ENCODE measurements around the gene IDUA. TPM values are rescaled to one million over a fixed set of nuclear protein-coding genes. Genes with fewer than 3 reads are reported as not detected.

Gene IDUA
- total RNA-seq, 1 donor from 2014 or later: 1.0 TPM

DNA sequence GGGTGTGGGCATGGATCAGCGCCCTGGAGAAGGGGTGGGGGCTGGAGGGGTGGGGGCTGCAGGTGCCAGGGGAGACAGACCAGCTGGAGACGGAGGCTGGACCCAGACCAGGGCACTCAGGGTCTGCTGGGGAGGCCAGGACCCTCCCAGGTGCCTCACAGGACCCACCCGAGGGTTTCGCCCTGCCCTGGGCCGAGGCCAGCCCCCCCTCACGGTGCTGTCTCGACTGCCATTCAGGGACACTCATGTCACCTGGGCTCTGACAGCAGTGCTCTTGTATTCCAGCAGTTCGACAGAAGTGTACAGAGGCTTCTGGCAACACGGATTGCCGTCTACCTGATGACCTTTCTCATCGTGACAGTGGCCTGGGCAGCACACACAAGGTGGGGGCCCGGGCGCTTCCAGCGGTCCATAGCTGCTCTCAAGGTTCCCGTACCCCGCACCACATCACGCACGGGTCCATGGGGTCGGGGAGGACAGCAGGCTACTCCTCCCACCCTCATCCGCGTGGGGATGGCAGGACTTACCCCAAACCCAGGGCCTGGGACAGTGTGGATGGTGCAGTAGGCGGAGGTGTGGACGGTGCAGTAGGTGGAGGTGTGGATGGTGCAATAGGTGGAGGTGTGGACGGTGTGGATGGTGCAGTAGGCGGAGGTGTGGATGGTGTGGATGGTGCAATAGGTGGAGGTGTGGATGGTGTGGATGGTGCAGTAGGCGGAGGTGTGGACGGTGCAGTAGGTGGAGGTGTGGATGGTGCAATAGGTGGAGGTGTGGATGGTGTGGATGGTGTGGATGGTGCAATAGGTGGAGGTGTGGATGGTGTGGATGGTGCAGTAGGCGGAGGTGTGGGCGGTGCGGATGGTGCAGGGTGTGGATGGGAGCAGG, 36.5 kb upstream of the IDUA start:
- Histone ChIP-seq H3K4me1 (ENCODE audit: control insufficient read depth in 3 of 3, insufficient read depth in 3 of 3, low read length in 3 of 3) (peaks cover 0 to 6% (median 5%) of the 10 kb centered on the region in 3 donors), H3K4me3 (ENCODE audit: low read length in 3 of 3) (no peak overlapping the region), H3K9me3 (ENCODE audit: control insufficient read depth in 3 of 3, low read length in 3 of 3) (no peaks in the 10 kb centered on the region), H3K36me3 (ENCODE audit: control insufficient read depth in 3 of 3, insufficient read depth in 3 of 3, low read length in 3 of 3) (peaks cover 10 to 25% (median 11%) of the 10 kb centered on the region in 3 donors), H3K27ac (ENCODE audit: low read depth, low read length) (no peak overlapping the region), H3K9ac (ENCODE audit: low read depth in 1 of 3, low read length in 3 of 3) (no peak overlapping the region), H3K27me3 (ENCODE audit: control insufficient read depth in 3 of 3, insufficient read depth in 3 of 3, low read length in 3 of 3) (no peaks in the 10 kb centered on the region)

DNA sequence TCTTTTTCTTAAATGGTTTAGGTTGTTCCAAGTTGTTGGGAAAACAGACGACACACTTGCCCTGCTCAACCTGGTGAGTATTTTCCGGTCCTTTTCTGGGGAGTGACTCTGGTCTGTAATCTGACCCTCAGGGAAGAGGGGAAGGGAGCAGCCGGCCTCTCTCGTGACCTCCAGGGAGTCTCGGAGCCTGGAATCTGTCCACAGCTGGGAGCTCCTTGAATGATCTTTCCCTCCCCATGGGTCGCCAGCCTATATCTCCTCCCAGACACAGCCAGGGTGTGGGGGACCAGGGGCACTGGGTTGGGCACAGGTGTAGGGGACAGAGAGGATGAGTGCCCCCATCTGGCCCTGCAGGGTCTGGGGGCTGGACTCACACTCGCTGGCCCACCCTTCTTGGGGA, 35.7 kb upstream of the IDUA start:
- H3K9ac ChIP-seq (ENCODE audit: low read depth in 1 of 3, low read length in 3 of 3): no peak overlapping the region
- H3K4me1 ChIP-seq (ENCODE audit: control insufficient read depth in 3 of 3, insufficient read depth in 3 of 3, low read length in 3 of 3): peaks cover 0 to 6% (median 5%) of the 10 kb centered on the region in 3 donors
- no peak overlapping the region for H3K4me3 ChIP-seq (ENCODE audit: low read length in 3 of 3)
- H3K36me3 ChIP-seq (ENCODE audit: control insufficient read depth in 3 of 3, insufficient read depth in 3 of 3, low read length in 3 of 3): peaks cover 13 to 23% (median 15%) of the 10 kb centered on the region in 3 donors
- no peaks in the 10 kb centered on the region for H3K27me3 ChIP-seq (ENCODE audit: control insufficient read depth in 3 of 3, insufficient read depth in 3 of 3, low read length in 3 of 3)
- no peaks in the 10 kb centered on the region for H3K9me3 ChIP-seq (ENCODE audit: control insufficient read depth in 3 of 3, low read length in 3 of 3)
- no peak overlapping the region for H3K27ac ChIP-seq (ENCODE audit: low read depth, low read length)

GRCh38 chr4:951594-952468, 35.0 kb upstream of the IDUA start:
- H3K27me3 ChIP-seq (ENCODE audit: control insufficient read depth in 3 of 3, insufficient read depth in 3 of 3, low read length in 3 of 3): no peaks in the 10 kb centered on the region
- no peak overlapping the region for H3K9ac ChIP-seq (ENCODE audit: low read depth in 1 of 3, low read length in 3 of 3)
- H3K4me1 ChIP-seq (ENCODE audit: control insufficient read depth in 3 of 3, insufficient read depth in 3 of 3, low read length in 3 of 3): peaks cover 0 to 6% (median 5%) of the 10 kb centered on the region in 3 donors
- H3K4me3 ChIP-seq (ENCODE audit: low read length in 3 of 3): no peak overlapping the region
- H3K9me3 ChIP-seq (ENCODE audit: control insufficient read depth in 3 of 3, low read length in 3 of 3): no peaks in the 10 kb centered on the region
- no peak overlapping the region for H3K27ac ChIP-seq (ENCODE audit: low read depth, low read length)
- peaks cover 13 to 23% (median 15%) of the 10 kb centered on the region in 3 donors for H3K36me3 ChIP-seq (ENCODE audit: control insufficient read depth in 3 of 3, insufficient read depth in 3 of 3, low read length in 3 of 3)

DNA sequence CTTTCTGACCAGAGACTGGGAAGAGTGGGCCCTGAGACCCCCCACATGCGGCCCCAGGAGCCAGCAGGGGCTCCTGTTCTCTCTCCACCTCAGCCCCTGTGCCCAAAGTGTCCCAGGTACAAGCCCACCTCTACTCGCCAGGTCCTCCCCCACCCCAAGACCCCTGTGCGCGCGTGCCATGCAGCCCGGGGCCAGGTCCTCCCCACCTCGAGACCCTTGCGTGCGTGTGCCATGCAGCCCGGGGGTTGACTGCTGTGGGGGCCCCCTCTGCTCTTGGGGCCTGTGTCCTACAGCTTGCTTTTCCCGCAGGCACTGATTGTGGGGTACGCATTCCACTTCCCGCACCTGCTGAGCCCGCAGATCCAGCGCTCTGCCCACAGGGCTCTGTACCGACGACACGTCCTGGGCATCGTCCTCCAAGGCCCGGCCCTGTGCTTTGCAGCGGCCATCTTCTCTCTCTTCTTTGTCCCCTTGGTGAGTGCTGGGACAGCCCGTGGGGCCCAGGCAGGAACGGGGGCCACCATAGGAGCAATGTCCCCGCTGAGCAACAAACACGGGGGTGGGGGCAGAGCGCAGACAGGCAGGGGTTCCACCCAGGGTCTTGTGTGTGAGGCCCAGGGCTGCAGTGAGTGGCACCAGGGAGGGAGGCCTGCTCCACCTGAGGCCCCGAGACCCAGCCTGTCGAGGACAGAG, 33.8 kb upstream of the IDUA start:
- Histone ChIP-seq H3K36me3 (ENCODE audit: control insufficient read depth in 3 of 3, insufficient read depth in 3 of 3, low read length in 3 of 3) (peaks cover 16 to 28% (median 25%) of the 10 kb centered on the region in 3 donors), H3K9me3 (ENCODE audit: control insufficient read depth in 3 of 3, low read length in 3 of 3) (no peaks in the 10 kb centered on the region), H3K27me3 (ENCODE audit: control insufficient read depth in 3 of 3, insufficient read depth in 3 of 3, low read length in 3 of 3) (no peaks in the 10 kb centered on the region), H3K4me1 (ENCODE audit: control insufficient read depth in 3 of 3, insufficient read depth in 3 of 3, low read length in 3 of 3) (peaks cover 0 to 6% (median 5%) of the 10 kb centered on the region in 3 donors), H3K4me3 (ENCODE audit: low read length in 3 of 3) (no peak overlapping the region), H3K9ac (ENCODE audit: low read depth in 1 of 3, low read length in 3 of 3) (no peak overlapping the region), H3K27ac (ENCODE audit: low read depth, low read length) (no peak overlapping the region)

DNA sequence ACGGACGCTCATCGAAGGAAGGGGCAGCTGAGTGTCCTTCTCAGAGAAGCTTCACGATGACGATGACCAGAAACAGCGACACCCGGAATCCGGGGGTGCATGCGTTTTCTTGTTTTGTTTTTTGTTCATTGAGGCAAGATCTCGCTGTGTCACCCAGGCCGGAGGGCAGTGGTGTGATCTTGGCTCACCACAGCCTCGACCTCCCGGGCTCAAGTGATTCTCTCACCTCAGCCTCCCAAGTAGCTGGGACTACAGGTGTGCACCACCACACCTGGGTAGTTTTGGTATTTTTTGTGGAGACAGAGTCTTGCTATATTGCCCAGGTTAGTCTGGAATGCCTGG, 33.3 kb upstream of the IDUA start:
- peaks cover 17 to 28% (median 26%) of the 10 kb centered on the region in 3 donors for H3K36me3 ChIP-seq (ENCODE audit: control insufficient read depth in 3 of 3, insufficient read depth in 3 of 3, low read length in 3 of 3)

GRCh38 chr4:954211-955020, 32.4 kb upstream of the IDUA start:
- H3K27me3 ChIP-seq (ENCODE audit: control insufficient read depth in 3 of 3, insufficient read depth in 3 of 3, low read length in 3 of 3): no peaks in the 10 kb centered on the region
- no peak overlapping the region for H3K27ac ChIP-seq (ENCODE audit: low read depth, low read length)
- H3K9ac ChIP-seq (ENCODE audit: low read depth in 1 of 3, low read length in 3 of 3): no peak overlapping the region
- peaks cover 17 to 28% (median 26%) of the 10 kb centered on the region in 3 donors for H3K36me3 ChIP-seq (ENCODE audit: control insufficient read depth in 3 of 3, insufficient read depth in 3 of 3, low read length in 3 of 3)
- H3K9me3 ChIP-seq (ENCODE audit: control insufficient read depth in 3 of 3, low read length in 3 of 3): no peaks in the 10 kb centered on the region
- H3K4me1 ChIP-seq (ENCODE audit: control insufficient read depth in 3 of 3, insufficient read depth in 3 of 3, low read length in 3 of 3): peaks cover 0 to 6% (median 5%) of the 10 kb centered on the region in 3 donors
- no peak overlapping the region for H3K4me3 ChIP-seq (ENCODE audit: low read length in 3 of 3)

More for the DNA sequence above, 33.3 kb upstream of the IDUA start:
- Histone ChIP-seq H3K9me3 (ENCODE audit: control insufficient read depth in 3 of 3, low read length in 3 of 3) (no peaks in the 10 kb centered on the region), H3K27me3 (ENCODE audit: control insufficient read depth in 3 of 3, insufficient read depth in 3 of 3, low read length in 3 of 3) (no peaks in the 10 kb centered on the region), H3K9ac (ENCODE audit: low read depth in 1 of 3, low read length in 3 of 3) (no peak overlapping the region), H3K4me3 (ENCODE audit: low read length in 3 of 3) (no peak overlapping the region), H3K27ac (ENCODE audit: low read depth, low read length) (no peak overlapping the region), H3K4me1 (ENCODE audit: control insufficient read depth in 3 of 3, insufficient read depth in 3 of 3, low read length in 3 of 3) (peaks cover 0 to 6% (median 5%) of the 10 kb centered on the region in 3 donors)

GRCh38 chr4:955161-955921, 31.5 kb upstream of the IDUA start:
- H3K27ac ChIP-seq (ENCODE audit: low read depth, low read length): no peak overlapping the region
- H3K9ac ChIP-seq (ENCODE audit: low read depth in 1 of 3, low read length in 3 of 3): no peak overlapping the region
- H3K36me3 ChIP-seq (ENCODE audit: control insufficient read depth in 3 of 3, insufficient read depth in 3 of 3, low read length in 3 of 3): peaks cover 17 to 28% (median 26%) of the 10 kb centered on the region in 3 donors
- no peaks in the 10 kb centered on the region for H3K27me3 ChIP-seq (ENCODE audit: control insufficient read depth in 3 of 3, insufficient read depth in 3 of 3, low read length in 3 of 3)
- no peaks in the 10 kb centered on the region for H3K9me3 ChIP-seq (ENCODE audit: control insufficient read depth in 3 of 3, low read length in 3 of 3)
- H3K4me1 ChIP-seq (ENCODE audit: control insufficient read depth in 3 of 3, insufficient read depth in 3 of 3, low read length in 3 of 3): peaks cover 0 to 6% (median 5%) of the 10 kb centered on the region in 3 donors
- H3K4me3 ChIP-seq (ENCODE audit: low read length in 3 of 3): no peak overlapping the region

DNA sequence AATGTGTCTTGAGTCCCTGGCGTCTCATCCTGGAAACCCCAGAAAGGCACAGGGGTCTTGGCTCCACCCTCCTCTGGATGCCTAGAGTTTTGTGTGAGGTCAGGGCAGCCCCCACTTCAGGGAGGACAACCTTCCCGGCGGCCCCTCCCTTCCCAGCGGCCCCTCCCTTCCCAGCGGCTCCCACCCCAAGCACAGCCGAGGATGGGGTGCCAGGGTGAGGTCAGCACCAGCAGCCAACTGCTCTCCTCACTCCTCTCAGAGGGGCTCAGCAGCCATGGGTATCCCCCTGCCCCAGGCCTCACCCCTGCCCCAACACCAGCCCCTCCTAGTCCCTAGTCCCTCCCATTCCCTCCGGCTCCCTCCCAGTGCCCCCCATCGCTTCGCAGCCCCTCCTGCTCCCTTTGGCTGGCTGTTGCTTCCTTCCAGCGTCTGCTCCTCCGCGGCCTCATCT, 30.9 kb upstream of the IDUA start:
- Histone ChIP-seq H3K4me3 (ENCODE audit: low read length in 3 of 3) (no peak overlapping the region), H3K27me3 (ENCODE audit: control insufficient read depth in 3 of 3, insufficient read depth in 3 of 3, low read length in 3 of 3) (no peaks in the 10 kb centered on the region), H3K9ac (ENCODE audit: low read depth in 1 of 3, low read length in 3 of 3) (no peak overlapping the region), H3K4me1 (ENCODE audit: control insufficient read depth in 3 of 3, insufficient read depth in 3 of 3, low read length in 3 of 3) (peaks cover 0 to 6% (median 5%) of the 10 kb centered on the region in 3 donors), H3K9me3 (ENCODE audit: control insufficient read depth in 3 of 3, low read length in 3 of 3) (no peaks in the 10 kb centered on the region), H3K27ac (ENCODE audit: low read depth, low read length) (no peak overlapping the region), H3K36me3 (ENCODE audit: control insufficient read depth in 3 of 3, insufficient read depth in 3 of 3, low read length in 3 of 3) (peaks cover 17 to 28% (median 26%) of the 10 kb centered on the region in 3 donors)

Measured in skeletal muscle tissue (tissue), 4 donors.